Kidney epithelial cell (primary cell): ENCODE results near the gene ZEB1. TPM values are rescaled to one million over a fixed set of nuclear protein-coding genes. Genes with fewer than 3 reads are reported as not detected.

Experiments
- DNase-seq: peaks from one replicate; pipeline ENCODE4 v3.0.0-alpha.2; 2010; ENCODE audit warnings: low read depth
- H3K27me3 ChIP-seq: 2 replicates; pipeline ENCODE4 v1.6.0; 2011; ENCODE audit warnings: low read length; ENCODE audit not compliant: control insufficient read depth, insufficient read depth
- H3K36me3 ChIP-seq: 2 replicates; pipeline ENCODE4 v1.5.1; 2011; ENCODE audit warnings: low read length; ENCODE audit not compliant: control insufficient read depth, insufficient read depth
- H3K4me3 ChIP-seq: 2 replicates; pipeline ENCODE4 v1.5.1; 2011; ENCODE audit warnings: low read depth, mild to moderate bottlenecking, control low read depth, low read length
- CTCF ChIP-seq: IDR thresholded peaks from 2 replicates; pipeline ENCODE4 v1.5.1; 2011; ENCODE audit warnings: mild to moderate bottlenecking, moderate library complexity, low read length, control low read depth, inconsistent platforms; ENCODE audit not compliant: insufficient read depth, poor library complexity, severe bottlenecking
- total RNA-seq: library from RNA; depleted of rRNA; stranded (reverse); fragments of >200 nt; gene quantifications from 2 replicates; pipeline ENCODE4 v1.2.3, GENCODE V29; 2015

Gene ZEB1
- total RNA-seq, 1 donor from 2014 or later, result 10.8 TPM

DNA sequence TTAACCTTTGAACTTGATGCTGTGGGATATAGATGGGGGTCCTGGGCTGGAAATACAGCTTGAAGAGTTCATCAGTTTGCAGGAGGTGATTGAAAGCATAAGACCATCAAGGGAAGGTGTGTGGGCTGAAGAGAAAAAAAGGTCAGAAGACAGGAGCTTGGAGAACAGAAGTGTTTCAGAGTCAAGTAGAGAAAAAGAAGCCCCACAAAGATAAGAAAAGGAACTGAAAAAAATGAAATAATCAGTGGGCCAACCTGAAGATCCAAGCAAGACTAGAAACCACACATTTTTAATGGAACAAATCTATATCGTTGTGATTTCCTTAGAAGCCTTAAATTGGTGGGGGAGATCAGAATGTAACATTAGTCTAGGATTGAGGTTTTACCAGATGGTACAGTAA lies 22.5 kb downstream of the ZEB1 start:
- no peaks in the 10 kb centered on the region for H3K36me3 ChIP-seq
- no peaks in the 10 kb centered on the region for H3K27me3 ChIP-seq
- TF ChIP-seq CTCF, result no peak
- H3K4me3 ChIP-seq, result no peak overlapping the region
- DNase-seq, result no peak

- TF ChIP-seq CTCF, result no peak
- Histone ChIP-seq H3K36me3 (no peaks in the 10 kb centered on the region), H3K27me3 (no peaks in the 10 kb centered on the region), H3K4me3 (no peak overlapping the region)
- no peak for DNase-seq
Observed at GRCh38 chr10:31343009-31343408, 24.0 kb downstream of the ZEB1 start.

- H3K27me3 ChIP-seq, result no peaks in the 10 kb centered on the region
- DNase-seq, result no peak
- TF ChIP-seq CTCF, result no peak
- no peak overlapping the region for H3K4me3 ChIP-seq
- no peaks in the 10 kb centered on the region for H3K36me3 ChIP-seq
Observed at GRCh38 chr10:31343551-31343950, 24.5 kb downstream of the ZEB1 start.

GRCh38 chr10:31345886-31346285 lies 26.9 kb downstream of the ZEB1 start:
- no peak for DNase-seq
- no peak for TF ChIP-seq CTCF

DNA sequence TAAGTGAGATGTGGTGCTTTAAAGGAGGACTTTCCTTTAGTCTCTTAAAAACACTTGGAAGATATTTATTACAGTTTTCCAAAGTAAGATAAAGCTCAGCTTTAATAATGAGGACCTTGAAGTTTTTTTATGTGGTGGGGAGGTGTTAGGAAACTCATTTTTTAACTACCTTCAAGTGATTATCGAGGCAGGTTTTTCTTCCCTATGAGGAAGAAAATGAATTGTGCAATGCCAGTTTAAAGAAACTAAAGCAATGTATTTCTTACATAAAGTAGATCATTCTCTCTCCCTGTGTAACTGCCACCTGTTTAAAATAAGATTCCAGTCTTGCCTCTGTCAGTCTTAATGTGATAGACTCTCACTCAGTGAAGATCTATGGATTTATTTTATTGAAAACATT lies 27.9 kb downstream of the ZEB1 start:
- TF ChIP-seq CTCF, result no peak
- DNase-seq, result no peak
- no peaks in the 10 kb centered on the region for H3K36me3 ChIP-seq

More at GRCh38 chr10:31345886-31346285, 26.9 kb downstream of the ZEB1 start:
- Histone ChIP-seq H3K36me3 (no peaks in the 10 kb centered on the region), H3K27me3 (no peaks in the 10 kb centered on the region), H3K4me3 (no peak overlapping the region)

DNA sequence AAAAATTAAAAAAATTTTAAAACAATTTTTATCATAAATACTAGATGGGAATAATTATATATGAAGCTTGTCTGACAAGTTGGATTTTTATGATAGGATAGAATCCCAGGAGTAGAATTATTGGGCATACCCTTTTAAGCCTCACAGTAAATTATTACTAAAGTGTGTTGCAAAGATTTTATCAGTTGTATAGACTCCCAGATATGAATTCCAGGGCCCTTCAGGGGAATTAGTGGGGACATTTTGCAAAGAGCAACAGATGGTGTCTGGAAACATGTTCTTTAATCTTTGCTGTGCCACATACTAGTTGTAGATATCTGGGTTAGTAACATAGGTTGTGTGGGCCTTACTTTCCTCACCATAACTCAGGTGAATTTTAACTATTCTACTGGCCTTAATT lies 28.7 kb downstream of the ZEB1 start:
- TF ChIP-seq CTCF, result no peak
- H3K36me3 ChIP-seq, result no peaks in the 10 kb centered on the region
- no peaks in the 10 kb centered on the region for H3K27me3 ChIP-seq
- no peak for DNase-seq
- H3K4me3 ChIP-seq, result no peak overlapping the region

More for the DNA sequence above, 27.9 kb downstream of the ZEB1 start:
- Histone ChIP-seq H3K27me3 (no peaks in the 10 kb centered on the region), H3K4me3 (no peak overlapping the region)
